ENCODE data around the gene AADAT. TPM values are rescaled to one million over a fixed set of nuclear protein-coding genes. Genes with fewer than 3 reads are reported as not detected.
"Not testable (repeated sequence)": the region's sequence is repeated elsewhere in the genome, so short reads cannot be mapped to it uniquely, and the experiment has no call there.

AADAT gene
- total RNA-seq, result 1 to 10 TPM; 1.5 to 1.6 TPM
- long read RNA-seq, partial matches to known transcripts, result 0 of 2 reads
- long read RNA-seq, other reads (novel, unspliced or antisense), result 0 of 2 reads

DNA sequence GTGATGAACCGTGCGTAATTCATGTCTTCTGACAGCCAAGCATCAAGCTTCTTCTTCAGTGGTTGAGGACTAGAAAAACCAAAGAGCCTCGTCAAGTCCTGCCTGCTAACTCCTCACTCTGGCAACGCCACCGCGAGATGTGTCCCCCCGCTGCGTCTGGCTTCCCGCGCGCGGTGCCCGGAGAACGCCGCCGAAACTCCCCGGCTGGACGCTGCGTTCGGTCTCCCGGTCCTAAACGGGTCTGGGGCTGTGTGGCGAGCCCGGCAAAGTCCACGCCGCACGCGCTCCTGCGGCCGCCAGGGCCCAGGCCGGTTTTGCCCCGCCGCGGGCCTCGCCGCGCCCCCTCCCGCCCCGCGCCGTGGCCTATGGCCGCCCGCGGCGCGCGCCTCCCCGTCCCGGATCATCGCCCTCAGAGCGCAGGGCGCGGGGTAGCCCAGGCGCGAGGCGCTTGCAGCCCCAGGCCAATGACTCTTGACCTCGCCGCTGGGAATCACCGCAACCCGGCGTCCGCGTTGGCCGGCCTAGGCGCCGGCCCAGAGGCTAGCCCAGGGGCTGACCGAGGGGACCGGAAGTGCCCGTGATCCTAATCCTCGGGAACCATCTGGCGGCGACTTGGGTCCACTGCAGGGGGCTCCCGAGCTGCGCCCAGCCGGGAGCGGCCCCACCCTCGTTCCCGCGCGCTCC is at the start of gene AADAT:
Gene AADAT (minus strand): TSS at position 289 of the 684 bp plus-strand sequence. CDS start 266 bp downstream, at position 23.
- peak; percentile 82 for DNase-seq
- intact Hi-C loops (cut with DNase I), result no loop called here

DNA sequence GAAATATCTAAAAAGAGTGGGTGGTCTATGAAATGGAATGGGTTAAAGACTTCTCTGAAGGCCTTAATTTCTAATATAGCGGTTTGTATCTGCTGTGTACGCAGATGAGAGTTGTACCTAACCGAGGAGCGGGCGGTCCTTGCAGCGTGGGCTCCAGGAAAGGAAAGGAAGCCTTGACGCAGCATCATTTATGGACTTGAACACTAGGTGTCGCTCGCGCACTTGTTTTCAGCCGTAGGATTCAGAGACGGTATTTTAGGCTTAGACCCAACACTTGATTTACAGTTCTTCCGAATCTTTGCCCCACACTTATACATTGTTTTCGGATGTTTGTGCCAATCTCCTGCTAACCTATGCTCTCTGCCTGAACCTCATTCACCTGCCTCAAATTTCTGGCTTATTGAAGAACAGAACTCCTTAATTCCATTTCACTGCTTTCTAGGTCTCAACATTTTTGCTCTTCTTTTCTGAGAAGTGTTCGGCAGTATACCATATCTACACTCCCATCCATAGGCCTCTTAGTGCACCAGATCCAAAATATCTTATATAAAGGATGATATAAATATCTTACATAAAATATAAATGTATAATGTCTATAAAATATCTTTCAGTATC is 48.9 kb upstream of the AADAT start:
- intact Hi-C loops (cut with DNase I), result loop anchor here in 1 of 2 donors (5.0 kb wide), 1 partner anchor 714 kb away; no protein-coding TSS in a partner anchor
- peak; percentile 44 to 70 for ATAC-seq
- DNase-seq, result peak; percentile 73

More for the DNA sequence above, at the start of gene AADAT:
- ATAC-seq, result peak; percentile 96 to 97

DNA sequence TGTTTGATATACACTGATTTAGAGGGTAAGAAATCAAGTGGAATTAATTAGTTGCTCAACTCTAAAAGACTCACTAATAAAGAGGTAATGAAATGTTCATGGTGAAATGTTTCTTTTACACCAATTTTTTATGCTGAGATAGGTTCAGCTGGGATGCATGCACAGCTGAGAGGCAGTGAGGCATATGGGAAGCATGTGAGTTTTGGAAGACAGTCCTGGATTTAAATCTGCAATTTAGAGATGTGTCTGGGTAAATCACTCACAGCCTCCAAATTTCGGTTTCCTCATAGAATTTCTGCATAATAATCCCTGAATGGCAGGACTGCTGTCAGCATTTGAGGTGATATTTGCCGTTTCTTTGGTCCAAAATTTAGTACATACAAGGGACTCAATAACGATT is 48.2 kb upstream of the AADAT start:
- no peak for ATAC-seq
- intact Hi-C loops (cut with DNase I), result loop anchor here in 1 of 2 donors (5.0 kb wide), 1 partner anchor 714 kb away; no protein-coding TSS in a partner anchor

DNA sequence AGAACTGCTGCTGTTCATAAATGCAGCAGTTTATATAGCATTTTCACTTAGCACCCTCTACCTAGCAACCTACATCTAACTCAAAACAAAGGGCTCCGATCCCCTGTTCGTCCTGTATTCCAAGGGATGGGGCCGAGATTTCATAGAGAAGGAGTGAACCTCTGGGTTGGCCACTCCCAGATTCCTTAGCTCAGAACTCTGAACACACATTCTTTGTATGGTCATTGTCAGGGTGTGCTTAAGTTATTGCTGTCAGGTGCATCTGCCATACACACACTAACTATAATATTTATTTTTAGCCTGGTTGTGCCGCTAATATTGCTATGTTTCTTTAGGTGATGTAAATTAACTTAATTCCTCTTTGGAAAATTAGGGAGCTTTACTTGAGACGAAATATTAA is 47.7 kb upstream of the AADAT start:
- no peak for ATAC-seq
- no peak for DNase-seq
- intact Hi-C loops (cut with DNase I), result loop anchor here in 1 of 2 donors (5.0 kb wide), 1 partner anchor 715 kb away; no protein-coding TSS in a partner anchor

More for the DNA sequence above, 48.2 kb upstream of the AADAT start:
- DNase-seq, result no peak

DNA sequence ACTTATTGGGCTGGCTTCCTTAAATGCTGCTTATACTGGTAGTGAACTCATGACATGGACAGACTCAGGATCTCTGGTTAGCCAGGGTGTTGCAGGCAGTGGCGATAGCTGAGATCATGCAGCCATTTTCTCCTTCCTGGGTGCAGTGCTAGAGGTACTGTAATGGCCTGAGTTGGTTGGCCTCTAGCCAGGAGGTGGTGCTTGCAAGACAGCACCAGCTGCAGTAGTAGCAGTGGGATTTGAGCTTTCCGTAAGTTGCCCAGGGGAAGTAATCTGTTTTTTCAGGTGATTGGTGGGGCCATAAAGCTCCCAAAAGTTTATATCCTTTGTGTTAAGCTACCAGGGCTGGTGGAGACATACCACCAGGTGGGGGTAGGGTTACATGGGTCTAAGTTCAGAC is 45.1 kb upstream of the AADAT start:
- no peak for DNase-seq
- no peak for ATAC-seq
- intact Hi-C loops (cut with DNase I), result loop anchor here in 1 of 2 donors (5.0 kb wide), 1 partner anchor 717 kb away; no protein-coding TSS in a partner anchor

DNA sequence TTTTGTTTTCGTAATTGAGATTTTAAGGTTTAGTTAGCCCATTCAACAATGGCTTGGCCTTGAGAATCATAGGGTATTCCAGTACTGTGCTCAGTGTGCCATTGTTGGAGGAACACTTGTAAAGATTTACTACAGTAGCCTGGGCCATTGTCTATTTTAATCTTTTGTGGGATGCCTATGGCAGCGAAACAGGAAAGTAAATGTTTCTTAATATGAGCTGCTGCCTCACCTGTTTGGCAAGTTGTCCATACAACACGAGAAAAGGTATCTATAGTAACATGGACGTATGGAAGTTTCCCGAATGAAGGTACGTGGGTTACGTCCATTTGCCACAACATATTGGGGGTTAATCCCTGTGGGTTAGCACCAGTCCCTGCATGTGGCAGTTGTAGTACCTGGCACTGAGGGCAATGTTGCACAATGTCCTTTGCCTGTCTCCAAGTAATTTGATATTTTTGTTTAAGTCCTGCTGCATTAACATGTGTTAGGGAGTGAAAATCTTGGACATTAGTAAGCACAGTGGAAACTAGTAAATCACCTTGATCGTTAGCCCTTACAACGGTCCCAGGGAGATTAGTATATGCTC is 38.6 kb upstream of the AADAT start:
- intact Hi-C loops (cut with DNase I), result no loop called here
- DNase-seq (no peak), ATAC-seq (no peak)

DNA sequence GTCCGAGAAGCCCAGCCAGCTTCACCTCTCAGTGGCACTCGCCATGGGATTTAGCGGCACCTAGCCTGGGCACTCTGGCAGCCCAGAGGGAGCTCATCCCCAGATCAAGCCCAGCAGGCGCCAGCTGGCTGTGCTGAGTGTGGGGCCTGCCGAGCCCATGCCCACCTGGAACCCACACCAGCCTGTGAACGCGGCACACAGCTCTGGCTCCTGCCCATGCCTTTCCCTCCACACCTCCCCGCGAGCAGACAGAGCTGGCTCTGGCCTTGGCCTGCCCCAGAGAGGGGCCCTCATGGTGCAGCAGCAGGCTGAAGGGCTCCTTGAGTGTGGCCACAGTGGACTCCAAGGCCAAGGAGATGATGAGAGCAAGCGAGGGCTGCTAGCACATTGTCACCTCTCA is 38.0 kb upstream of the AADAT start:
- ATAC-seq (no peak), DNase-seq (no peak)
- intact Hi-C loops (cut with DNase I), result no loop called here

DNA sequence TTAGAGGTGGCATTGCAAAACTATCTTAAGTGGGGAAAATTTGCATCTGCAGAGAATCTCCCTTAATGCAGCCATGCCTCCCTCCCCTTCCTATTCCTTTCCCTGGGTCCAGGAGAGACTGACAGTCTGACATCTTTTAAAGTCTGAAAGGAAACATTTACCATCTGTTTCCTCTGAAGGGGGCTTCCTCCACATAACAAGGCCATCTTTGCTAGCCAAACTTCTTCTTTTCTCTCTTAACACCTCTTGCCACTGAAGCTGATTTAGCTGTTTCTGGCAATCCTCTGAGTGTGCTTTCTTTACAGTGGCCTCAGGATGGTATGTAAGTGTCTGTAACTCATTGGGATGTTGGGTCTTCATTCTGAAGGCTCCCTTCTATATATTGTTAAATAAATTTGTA is 34.6 kb upstream of the AADAT start:
- no peak for ATAC-seq
- intact Hi-C loops (cut with DNase I), result no loop called here
- no peak for DNase-seq

DNA sequence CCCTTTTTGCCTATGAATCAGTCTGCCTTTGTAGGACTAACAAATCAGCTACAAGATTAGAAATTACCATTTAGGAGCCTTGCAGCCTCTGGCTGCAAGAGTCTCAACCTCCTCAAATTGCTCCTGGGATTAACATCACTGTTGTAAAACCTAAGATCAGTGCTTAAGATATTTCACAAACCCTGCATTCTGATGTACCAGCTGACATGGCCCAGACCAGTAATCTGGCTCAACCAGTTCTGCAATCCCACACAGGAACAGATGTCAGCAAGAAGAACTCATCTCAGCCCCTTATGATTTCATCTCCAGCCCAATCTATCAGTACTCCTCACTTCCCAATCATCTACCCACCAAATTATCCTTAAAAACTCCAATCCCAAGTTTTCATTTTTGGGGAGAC is 32.5 kb upstream of the AADAT start:
- DNase-seq (no peak), ATAC-seq (no peak)
- intact Hi-C loops (cut with DNase I), result no loop called here

DNA sequence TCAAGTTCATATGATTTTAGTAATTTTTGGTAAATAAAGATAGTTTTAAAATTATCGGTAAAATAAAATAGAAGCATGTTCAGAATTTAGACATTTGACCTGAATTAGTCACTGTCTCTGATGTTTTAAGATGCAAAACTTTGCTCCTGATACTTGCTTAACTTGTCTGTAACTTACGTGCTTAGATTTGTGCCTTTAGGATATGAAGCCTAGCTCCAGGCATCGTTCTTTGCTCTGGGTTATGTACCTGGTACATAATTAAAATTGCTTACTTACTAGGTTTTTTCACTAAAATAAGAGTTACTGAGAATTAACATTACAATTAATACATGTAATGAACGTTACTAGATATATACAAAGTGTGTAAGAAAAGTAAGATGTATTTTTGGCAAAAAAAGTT is 24.9 kb upstream of the AADAT start:
- ATAC-seq (no peak), DNase-seq (no peak)
- intact Hi-C loops (cut with DNase I), result no loop called here

DNA sequence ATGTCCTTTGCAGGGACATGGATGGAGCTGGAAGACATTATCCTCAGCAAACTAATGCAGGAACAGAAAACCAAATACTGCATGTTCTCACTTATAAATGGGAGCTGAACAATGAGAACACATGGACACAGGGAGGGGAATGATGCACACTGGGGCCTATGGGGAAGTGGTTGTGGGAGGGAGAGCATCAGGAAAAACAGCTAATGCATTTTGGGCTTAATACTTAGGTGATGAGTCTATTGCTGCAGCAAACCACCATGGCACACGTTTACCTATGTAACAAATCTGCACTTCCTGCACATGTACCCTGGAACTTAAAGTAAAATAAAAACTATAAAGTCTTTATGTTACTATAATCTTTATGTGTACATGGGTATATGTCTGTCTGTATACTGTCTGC is 24.4 kb upstream of the AADAT start:
- intact Hi-C loops (cut with DNase I); ATAC-seq; DNase-seq: not testable (repeated sequence)

DNA sequence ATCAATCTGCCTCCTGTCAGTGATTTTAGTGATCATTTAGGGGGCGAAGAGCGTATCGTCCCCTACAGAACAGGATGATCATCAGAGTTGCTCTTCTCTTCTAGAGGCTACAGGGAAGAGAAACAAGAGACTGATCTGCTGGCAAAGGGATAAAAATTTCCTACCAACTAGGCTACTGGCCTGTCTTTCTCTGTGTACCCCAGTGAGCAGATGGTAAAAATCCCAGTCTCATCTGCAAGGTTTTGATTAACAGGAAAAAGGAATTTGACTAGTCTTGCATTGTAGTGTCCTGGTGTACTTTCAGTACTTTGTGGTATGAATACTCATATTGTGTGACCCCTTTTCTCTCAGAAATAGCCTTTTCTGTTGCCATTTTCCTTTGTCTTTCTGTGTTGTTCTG is 21.8 kb upstream of the AADAT start:
- no peak for ATAC-seq
- no peak for DNase-seq
- intact Hi-C loops (cut with DNase I), result no loop called here

DNA sequence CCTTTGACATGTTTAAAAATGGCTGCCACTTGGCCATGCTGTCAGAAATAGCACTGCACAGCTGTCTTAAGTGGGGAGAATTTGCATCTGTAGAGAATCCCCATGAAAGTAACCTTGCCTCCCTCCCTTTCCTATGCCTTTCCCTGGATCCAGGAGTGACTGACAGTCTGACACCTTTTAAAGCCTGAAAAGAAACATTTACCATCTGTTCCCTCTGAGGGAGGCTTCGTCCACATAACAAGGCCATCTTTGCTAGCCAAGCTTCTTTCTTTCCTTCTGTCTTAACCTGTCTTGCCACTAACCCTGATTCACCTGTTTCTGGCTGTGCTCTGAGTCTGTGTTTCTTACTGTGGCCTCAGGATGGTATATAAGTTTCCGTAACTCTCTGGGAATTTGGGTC is 21.3 kb upstream of the AADAT start:
- ATAC-seq (no peak), DNase-seq (no peak)
- intact Hi-C loops (cut with DNase I), result no loop called here

DNA sequence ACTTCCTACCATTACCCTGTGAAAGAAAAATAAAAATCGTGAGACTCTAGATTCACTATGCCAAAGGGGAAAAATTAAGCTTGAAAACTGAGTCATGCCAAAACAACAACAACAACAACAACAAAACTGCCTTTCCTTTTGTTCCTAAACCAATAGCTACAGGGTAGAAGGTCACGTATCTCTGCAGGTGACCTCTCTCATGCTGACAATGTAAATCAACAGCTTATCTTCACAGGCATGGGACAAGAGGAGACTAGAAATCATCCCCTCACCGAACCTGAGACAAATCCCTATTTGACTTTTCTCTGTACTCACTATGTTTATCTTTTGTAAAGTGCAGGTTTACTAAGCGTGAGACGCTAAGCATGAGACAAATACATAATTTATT is 20.5 kb upstream of the AADAT start:
- intact Hi-C loops (cut with DNase I), result no loop called here
- no peak for ATAC-seq
- no peak for DNase-seq

DNA sequence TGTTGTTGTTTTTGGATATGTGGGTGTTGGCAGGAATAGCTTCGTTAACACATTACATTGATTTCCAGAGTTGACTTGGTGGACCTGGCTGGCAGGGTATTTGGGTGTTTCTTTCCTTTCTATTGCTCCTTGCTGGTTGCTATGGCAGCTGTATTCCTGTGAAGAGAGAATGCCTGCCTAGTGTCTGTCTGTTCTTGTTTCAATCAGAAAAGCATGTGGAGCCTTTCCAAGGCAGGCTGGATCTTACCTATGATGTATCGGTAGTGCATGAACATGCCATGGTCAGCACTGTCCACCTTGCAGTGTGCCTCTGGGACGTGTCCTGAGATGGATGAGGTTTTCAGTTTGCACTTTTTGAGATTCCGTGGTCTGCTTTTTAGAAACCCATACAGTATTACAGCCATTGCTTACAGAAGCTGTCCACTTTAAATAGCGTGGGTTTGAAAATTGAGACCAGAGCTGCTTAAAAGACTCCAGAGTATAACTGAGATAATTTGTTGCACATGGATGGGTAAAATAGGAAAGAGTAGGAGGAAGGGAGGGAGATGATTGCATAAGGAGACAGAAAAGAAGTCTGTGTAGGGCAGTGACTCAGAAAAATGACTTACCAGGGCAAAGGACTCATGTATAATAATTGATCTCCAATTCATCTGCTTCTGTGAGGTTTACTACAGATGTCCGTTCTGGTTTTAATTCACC is 20.0 kb upstream of the AADAT start:
- intact Hi-C loops (cut with DNase I), result no loop called here
- ATAC-seq (peak in 1 of 2 donors; percentile 54), DNase-seq (no peak)

DNA sequence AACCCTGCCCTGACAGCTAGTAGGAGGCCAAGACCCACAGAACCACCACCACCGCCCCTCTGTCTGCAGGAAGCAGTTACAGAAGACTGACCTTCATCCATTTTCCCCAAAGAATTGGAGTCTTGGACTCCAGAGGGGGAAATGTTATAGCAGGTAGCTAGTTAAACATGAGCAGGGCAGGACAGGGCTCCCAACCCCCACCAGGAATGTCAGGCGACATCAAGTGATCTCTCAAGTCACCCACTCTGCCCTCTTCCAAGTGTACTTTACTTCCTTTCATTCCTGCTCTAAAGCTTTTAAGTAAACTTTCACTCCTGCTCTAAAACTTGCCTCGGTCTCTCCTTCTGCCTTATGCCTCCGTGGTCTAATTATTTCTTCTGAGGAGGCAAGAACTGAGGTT is 17.1 kb upstream of the AADAT start:
- intact Hi-C loops (cut with DNase I), result no loop called here
- DNase-seq, result no peak
- ATAC-seq, result no peak

DNA sequence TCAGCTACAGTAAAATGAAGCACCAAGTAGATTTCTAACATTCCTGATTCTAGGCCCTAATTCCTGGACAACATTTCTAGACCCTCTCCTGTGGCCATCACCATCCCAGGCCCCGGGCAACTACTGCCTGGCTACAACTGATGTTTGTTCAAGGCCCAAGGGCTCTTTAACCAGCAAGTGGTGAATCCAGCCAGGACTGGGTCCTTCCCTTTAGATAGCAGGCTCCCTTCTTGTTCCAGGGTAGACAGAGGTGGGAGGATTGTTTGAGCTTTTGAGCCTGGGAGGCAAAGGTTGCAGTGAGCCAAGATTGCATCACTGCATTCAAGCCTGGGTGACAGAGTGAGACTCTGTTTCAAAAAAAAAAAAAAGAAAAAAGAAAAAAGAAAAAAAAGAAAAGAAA is 12.7 kb upstream of the AADAT start:
- DNase-seq (no peak), ATAC-seq (no peak)
- intact Hi-C loops (cut with DNase I), result no loop called here

DNA sequence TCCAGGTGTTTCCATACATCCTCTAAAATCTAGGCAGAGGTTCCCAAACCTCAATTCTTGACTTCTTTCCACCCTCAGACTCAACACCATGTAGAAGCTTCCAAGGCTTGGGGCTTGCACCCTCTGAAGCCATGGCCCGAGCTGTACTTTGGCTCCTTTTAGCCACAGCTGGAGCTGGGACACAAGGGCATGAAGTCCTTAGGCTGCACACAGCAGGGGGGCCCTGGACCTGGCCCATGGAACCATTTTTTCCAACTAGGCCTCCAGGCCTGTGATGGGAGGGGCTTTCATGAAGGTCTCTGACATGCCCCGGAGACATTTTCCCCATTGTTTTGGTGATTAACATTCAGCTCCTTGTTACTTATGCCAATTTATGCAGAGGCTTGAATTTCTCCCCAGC is 8.4 kb upstream of the AADAT start:
- DNase-seq; intact Hi-C loops (cut with DNase I); ATAC-seq: not testable (repeated sequence)

DNA sequence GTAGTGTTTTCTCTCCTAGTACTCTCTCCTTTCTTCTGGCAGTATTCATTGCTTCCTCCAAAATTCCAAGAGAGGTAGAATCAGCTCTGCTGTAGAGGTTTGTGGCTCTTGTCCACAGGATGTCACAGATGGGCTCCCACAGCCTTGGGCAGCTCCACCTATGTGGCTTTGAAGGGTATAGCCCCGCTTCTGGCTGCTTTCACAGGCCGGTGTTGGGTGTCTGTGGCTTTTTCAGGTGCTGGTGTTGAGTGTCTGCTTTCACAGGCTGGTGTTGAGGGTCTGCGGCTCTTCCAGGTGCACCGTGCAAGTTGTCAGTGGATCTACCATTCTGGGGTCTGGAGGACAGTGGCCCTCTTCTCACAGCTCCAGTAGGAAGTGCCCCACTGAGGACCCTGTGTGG is 7.9 kb upstream of the AADAT start:
- intact Hi-C loops (cut with DNase I), result no loop called here
- ATAC-seq, result no peak
- DNase-seq, result no peak

All from left cardiac atrium (tissue), 4 donors.